Tibial nerve (tissue), 4 donors: Measurements from ENCODE around the gene SLC2A5.

Experiments
- EP300 ChIP-seq, 2 donors: sonication (generic); formaldehyde crosslinking; IDR thresholded peaks; one replicate each; pipeline ENCODE4 v1.6.1; 2017; ENCODE audit warnings: antibody characterized with exemption in 2 of 2, mild to moderate bottlenecking in 1 of 2
- POLR2A ChIP-seq, 2 donors: fragments of 450-650 bp; IDR thresholded peaks; one replicate each; pipeline ENCODE4 v1.6.1; 2017; ENCODE audit warnings: antibody characterized with exemption in 2 of 2, mild to moderate bottlenecking in 2 of 2, moderate library complexity in 2 of 2
- TF ChIP-seq, protein P1 (sequence below), 5 experiments: fragments of 200-600 bp in 3 of 5; fragments of 450-650 bp in 2 of 5; sonication (generic) in 3 of 5; IDR thresholded peaks; one replicate each; pipeline ENCODE4 v1.5.1; 2016 to 2019; ENCODE audit warnings: antibody characterized with exemption in 5 of 5, mild to moderate bottlenecking in 3 of 5, moderate library complexity in 2 of 5

GRCh38 chr1:9004700-9005394, 64.6 kb downstream of the SLC2A5 start:
- TF ChIP-seq, protein P1, sequence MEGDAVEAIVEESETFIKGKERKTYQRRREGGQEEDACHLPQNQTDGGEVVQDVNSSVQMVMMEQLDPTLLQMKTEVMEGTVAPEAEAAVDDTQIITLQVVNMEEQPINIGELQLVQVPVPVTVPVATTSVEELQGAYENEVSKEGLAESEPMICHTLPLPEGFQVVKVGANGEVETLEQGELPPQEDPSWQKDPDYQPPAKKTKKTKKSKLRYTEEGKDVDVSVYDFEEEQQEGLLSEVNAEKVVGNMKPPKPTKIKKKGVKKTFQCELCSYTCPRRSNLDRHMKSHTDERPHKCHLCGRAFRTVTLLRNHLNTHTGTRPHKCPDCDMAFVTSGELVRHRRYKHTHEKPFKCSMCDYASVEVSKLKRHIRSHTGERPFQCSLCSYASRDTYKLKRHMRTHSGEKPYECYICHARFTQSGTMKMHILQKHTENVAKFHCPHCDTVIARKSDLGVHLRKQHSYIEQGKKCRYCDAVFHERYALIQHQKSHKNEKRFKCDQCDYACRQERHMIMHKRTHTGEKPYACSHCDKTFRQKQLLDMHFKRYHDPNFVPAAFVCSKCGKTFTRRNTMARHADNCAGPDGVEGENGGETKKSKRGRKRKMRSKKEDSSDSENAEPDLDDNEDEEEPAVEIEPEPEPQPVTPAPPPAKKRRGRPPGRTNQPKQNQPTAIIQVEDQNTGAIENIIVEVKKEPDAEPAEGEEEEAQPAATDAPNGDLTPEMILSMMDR (IDR thresholded peaks at IDR 0.05), result peak; percentile 89 to 98 (median 94)
- TF ChIP-seq EP300 (IDR thresholded peaks at IDR 0.05) (peak in 1 of 2 donors; percentile 49), POLR2A (IDR thresholded peaks at IDR 0.05) (no peak)
